H1 (cell line): ENCODE data around the gene ADAMTS3. TPM values are rescaled to one million over a fixed set of nuclear protein-coding genes. Genes with fewer than 3 reads are reported as not detected.

Experiments used
- CTCF ChIA-PET: fragments of 300-600 bp; sonication (Branson Sonifier 250); formaldehyde crosslinking; loops from one replicate; lab custom pipeline; 2021; ENCODE audit not compliant: partially characterized antibody; lab: Charles Lee
- POLR2A ChIA-PET: fragments of 300-600 bp; sonication (Branson Sonifier 250); formaldehyde crosslinking; loops from one replicate; lab custom pipeline; 2021; ENCODE audit warnings: inconsistent platforms; ENCODE audit not compliant: partially characterized antibody; lab: Charles Lee
- DNase-seq, 2 experiments: peaks; one replicate each; pipeline versions ENCODE4 v3.0.0 to v3.0.0-alpha.2; 2010 to 2022; ENCODE audit warnings: low spot score in 2 of 2, low read depth in 1 of 2, mixed read lengths in 1 of 2
- FAIRE-seq: peaks from 2 replicates; lab custom pipeline; 2011; peaks lifted over from hg19 to GRCh38; lab: Jason Lieb, UNC
- H2AFZ ChIP-seq: 2 replicates; pipeline ENCODE4 v1.8.1; 2012; ENCODE audit warnings: low read length, inconsistent platforms
- H2AK5ac ChIP-seq: 2 replicates; pipeline ENCODE4 v1.6.1; 2013; ENCODE audit warnings: low read depth, low read length
- H2BK120ac ChIP-seq: replicated peaks from 2 replicates; pipeline ENCODE3; 2013; ENCODE audit warnings: low read depth, low read length, inconsistent platforms
- H2BK12ac ChIP-seq: 2 replicates; pipeline ENCODE4 v1.6.1; 2013; ENCODE audit warnings: low read depth, low read length
- H2BK15ac ChIP-seq: 2 replicates; pipeline ENCODE4 v1.6.1; 2013; ENCODE audit warnings: low read length
- H2BK20ac ChIP-seq: 2 replicates; pipeline ENCODE4 v1.6.1; 2013; ENCODE audit warnings: low read length
- H2BK5ac ChIP-seq: 2 replicates; pipeline ENCODE4 v1.6.1; 2013; ENCODE audit warnings: low read depth, low read length
- H3K14ac ChIP-seq: 2 replicates; pipeline ENCODE4 v1.6.1; 2013; ENCODE audit warnings: inconsistent platforms; ENCODE audit not compliant: insufficient read length
- H3K18ac ChIP-seq: 2 replicates; pipeline ENCODE4 v1.6.1; 2013; ENCODE audit warnings: low read length; ENCODE audit errors: extremely low read depth
- H3K23ac ChIP-seq: 2 replicates; pipeline ENCODE4 v1.6.1; 2013; ENCODE audit warnings: inconsistent platforms; ENCODE audit not compliant: insufficient read length
- H3K23me2 ChIP-seq: 2 replicates; pipeline ENCODE4 v1.6.1; 2013; ENCODE audit warnings: low read depth, low read length
- H3K27ac ChIP-seq: 2 replicates; pipeline ENCODE4 v1.6.1; 2011; ENCODE audit warnings: low read depth, low read length, inconsistent platforms
- H3K27me3 ChIP-seq, 4 experiments: replicated peaks in 1 of 4; 1 replicate in 1 of 4; 2 replicates in 3 of 4; pipeline versions ENCODE4 v1.6.1 to v1.8.1; 2011 to 2013; ENCODE audit warnings: low read length in 3 of 4, mild to moderate bottlenecking in 3 of 4, inconsistent platforms in 2 of 4, mixed read lengths in 2 of 4, moderate library complexity in 1 of 4; ENCODE audit not compliant: control insufficient read depth in 3 of 4, insufficient read depth in 3 of 4; ENCODE audit errors: extremely low read depth in 1 of 4
- H3K36me3 ChIP-seq, 4 experiments: 2 replicates each; pipeline versions ENCODE4 v1.6.1 to v1.8.1; 2011 to 2013; ENCODE audit warnings: mild to moderate bottlenecking in 4 of 4, low read length in 3 of 4, moderate library complexity in 2 of 4, control low read depth in 1 of 4, inconsistent platforms in 1 of 4; ENCODE audit not compliant: insufficient read depth in 4 of 4, control insufficient read depth in 2 of 4
- H3K4ac ChIP-seq: replicated peaks from 2 replicates; pipeline ENCODE3; 2013; ENCODE audit warnings: low read length, low read depth, mixed read lengths, inconsistent platforms; ENCODE audit not compliant: insufficient read length
- H3K4me1 ChIP-seq, 4 experiments: replicated peaks in 1 of 4; 1 replicate in 1 of 4; 2 replicates in 3 of 4; pipeline versions ENCODE4 v1.6.1 to v1.8.1; 2011 to 2013; ENCODE audit warnings: low read length in 3 of 4, inconsistent platforms in 2 of 4, mixed read lengths in 1 of 4; ENCODE audit not compliant: insufficient read depth in 4 of 4, control insufficient read depth in 3 of 4
- H3K4me2 ChIP-seq, 2 experiments: 2 replicates each; pipeline versions ENCODE4 v1.6.1 to v1.8.1; 2011 to 2013; ENCODE audit warnings: low read depth in 2 of 2, low read length in 2 of 2, control low read depth in 1 of 2, inconsistent platforms in 1 of 2, mild to moderate bottlenecking in 1 of 2; ENCODE audit not compliant: insufficient read depth in 1 of 2
- H3K4me3 ChIP-seq, 4 experiments: fragments of 200-600, 300-600 bp in 1 of 4; sonication (generic), shearing (Covaris generic), sonication (Bioruptor Twin) in 1 of 4; 2 replicates each; pipeline versions ENCODE4 v1.5.1 to v1.8.1; 2011 to 2016; ENCODE audit warnings: low read length in 4 of 4, low read depth in 3 of 4, control low read depth in 2 of 4, inconsistent platforms in 2 of 4, mild to moderate bottlenecking in 2 of 4, mixed read lengths in 1 of 4, moderate library complexity in 1 of 4; ENCODE audit not compliant: insufficient read depth in 2 of 4; ENCODE audit errors: extremely low read depth in 1 of 4
- H3K56ac ChIP-seq: replicated peaks from 2 replicates; pipeline ENCODE3; 2013; ENCODE audit warnings: low read depth, mild to moderate bottlenecking, mixed read lengths, low read length, inconsistent platforms; ENCODE audit not compliant: insufficient read length
- H3K79me1 ChIP-seq: 2 replicates; pipeline ENCODE4 v1.6.1; 2013; ENCODE audit warnings: low read depth, low read length, control low read depth
- H3K79me2 ChIP-seq, 2 experiments: 2 replicates each; pipeline versions ENCODE4 v1.6.1 to v1.8.1; 2012 to 2013; ENCODE audit warnings: low read length in 2 of 2, mild to moderate bottlenecking in 2 of 2, inconsistent platforms in 1 of 2; ENCODE audit not compliant: insufficient read depth in 2 of 2, control insufficient read depth in 1 of 2
- H3K9ac ChIP-seq, 4 experiments: replicated peaks in 1 of 4; 1 replicate in 1 of 4; 2 replicates in 3 of 4; pipeline versions ENCODE4 v1.6.1 to v1.8.1; 2011 to 2013; ENCODE audit warnings: low read depth in 3 of 4, low read length in 3 of 4, control low read depth in 2 of 4, mild to moderate bottlenecking in 2 of 4, moderate library complexity in 2 of 4, inconsistent platforms in 1 of 4; ENCODE audit errors: extremely low read depth in 1 of 4
- H3K9me3 ChIP-seq, 2 experiments: 2 replicates each; pipeline versions ENCODE4 v1.6.1 to v1.8.1; 2012 to 2013; ENCODE audit warnings: mild to moderate bottlenecking in 2 of 2, moderate library complexity in 2 of 2, control low read depth in 1 of 2, inconsistent platforms in 1 of 2, low read depth in 1 of 2, low read length in 1 of 2, mixed read lengths in 1 of 2; ENCODE audit not compliant: insufficient read depth in 2 of 2
- H4K20me1 ChIP-seq, 2 experiments: replicated peaks in 1 of 2; 2 replicates each; pipeline versions ENCODE3 to v1.8.1; 2011 to 2013; ENCODE audit warnings: inconsistent platforms in 2 of 2, low read length in 2 of 2, mild to moderate bottlenecking in 1 of 2; ENCODE audit not compliant: insufficient read depth in 2 of 2, control insufficient read depth in 1 of 2
- H4K5ac ChIP-seq: 2 replicates; pipeline ENCODE4 v1.6.1; 2013; ENCODE audit warnings: low read length, low read depth, mixed read lengths, inconsistent platforms; ENCODE audit not compliant: insufficient read length
- H4K8ac ChIP-seq: 2 replicates; pipeline ENCODE4 v1.8.0; 2013; ENCODE audit warnings: mild to moderate bottlenecking, moderate library complexity, low read length, inconsistent platforms; ENCODE audit not compliant: insufficient read depth; ENCODE audit errors: extremely low read depth
- H4K91ac ChIP-seq: replicated peaks from 2 replicates; pipeline ENCODE3; 2013; ENCODE audit warnings: low read length, mixed read lengths, inconsistent platforms; ENCODE audit not compliant: insufficient read length
- CHD1 ChIP-seq: IDR thresholded peaks from 2 replicates; pipeline ENCODE4 v1.6.1; 2012; ENCODE audit warnings: low read depth, low read length, improper control_type of control experiment
- WGBS, 2 experiments: shearing (Covaris generic) in 1 of 2; methylation state at CpG; one replicate each; pipeline versions ENCODE4 v1.1.6 to v1.1.7; 2013 to 2015; ENCODE audit warnings: low lambda C conversion rate in 2 of 2, mixed read lengths in 2 of 2, inconsistent platforms in 1 of 2, low coverage in 1 of 2, missing lambda C conversion rate in 1 of 2; ENCODE audit not compliant: insufficient replicate concordance in 2 of 2, insufficient coverage in 1 of 2, insufficient read length in 1 of 2; ENCODE audit errors: extremely low coverage in 1 of 2, missing lambda C conversion rate in 1 of 2; 5-methylcytosine and 5-hydroxymethylcytosine counted together
- polyA plus RNA-seq, 7 experiments: library from polyadenylated mRNA; depleted of rRNA in 3 of 7; stranded (reverse) in 5 of 7; unstranded in 2 of 7; fragments of >200 nt in 5 of 7; fragments of 200-250 nt in 2 of 7; gene quantifications; 1 replicate in 5 of 7; 2 replicates in 1 of 7; 4 replicates in 1 of 7; pipeline versions ENCODE4 v1.2.1 to v1.2.3, GENCODE V29; 2011 to 2013; ENCODE audit warnings: missing spikeins in 2 of 7, mixed read lengths in 2 of 7
- total RNA-seq: library from RNA; stranded (reverse); fragmentation: NEBNext Ultra II Directional; extraction: Animal tissue kit (Norgen Biotek cat#: 25700); gene quantifications from 2 replicates; pipeline ENCODE4 v1.2.1, GENCODE V29; 2021

Gene ADAMTS3
- total and polyA plus RNA-seq, 2 of the 8 experiments (the other 6 are each of a cell fraction or from before 2014, with no cell fraction given): 1.3 to 3.4 TPM

DNA sequence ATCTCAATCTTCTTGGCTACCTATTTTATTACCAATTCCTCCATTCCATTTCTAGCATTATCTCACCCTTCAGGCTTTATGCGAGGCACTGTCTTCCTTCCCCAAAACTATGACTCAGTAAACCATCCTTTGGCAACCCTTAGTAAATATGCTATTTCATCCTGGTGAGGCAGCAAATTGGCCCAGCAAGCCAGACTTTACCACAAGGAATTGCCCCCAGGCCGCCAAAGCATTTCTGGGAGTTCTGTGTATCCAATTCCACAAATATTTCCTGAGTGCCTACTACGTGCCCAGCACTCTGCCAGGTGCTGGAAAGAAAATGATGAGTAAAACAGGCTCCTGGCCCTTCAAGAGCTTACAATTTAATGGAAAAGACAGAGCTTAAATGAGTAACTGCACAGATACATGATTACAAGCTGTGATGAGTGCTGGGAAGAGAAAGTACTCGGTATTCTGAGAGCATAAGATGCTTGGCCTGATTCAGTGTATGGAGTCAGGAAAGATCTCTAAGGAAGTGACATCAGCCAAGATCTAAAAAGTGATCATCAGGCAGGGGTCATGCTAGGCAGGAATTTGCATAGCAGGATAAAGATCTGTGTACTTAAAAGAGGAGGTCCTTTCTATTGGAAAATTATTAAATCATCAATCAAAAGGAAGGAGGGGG lies 193.8 kb downstream of the ADAMTS3 start:
- DNase-seq (no peak), FAIRE-seq (no peak)
- no peak overlapping the region for H2BK5ac ChIP-seq
- no peak overlapping the region for H4K91ac ChIP-seq
- H3K18ac ChIP-seq: no peak overlapping the region
- H2BK12ac ChIP-seq: no peak overlapping the region
- peak overlapping the region; percentile 68; the same call in 1 of the 2 replicates for H4K8ac ChIP-seq
- H3K79me1 ChIP-seq: no peaks in the 10 kb centered on the region
- H3K27ac ChIP-seq: no peak overlapping the region
- H3K23me2 ChIP-seq: no peaks in the 10 kb centered on the region
- no peak for TF ChIP-seq CHD1
- CTCF ChIA-PET: interaction anchor here (1.3 kb wide), 1 partner anchor 34 kb away, joined by 3 read pairs; no protein-coding TSS in a partner anchor
- H3K9me3 ChIP-seq: no peaks in the 10 kb centered on the region
- H3K23ac ChIP-seq: no peak overlapping the region
- no peak overlapping the region for H4K5ac ChIP-seq
- H3K4me2 ChIP-seq: no peak overlapping the region
- no peak overlapping the region for H3K9ac ChIP-seq
- no peak overlapping the region for H2BK15ac ChIP-seq
- no peak overlapping the region for H3K14ac ChIP-seq
- no peak overlapping the region for H2AFZ ChIP-seq
- no peaks in the 10 kb centered on the region for H4K20me1 ChIP-seq
- H3K56ac ChIP-seq: no peak overlapping the region
- no peaks in the 10 kb centered on the region for H3K79me2 ChIP-seq
- H2AK5ac ChIP-seq: no peak overlapping the region
- H2BK120ac ChIP-seq: no peak overlapping the region
- H3K36me3 ChIP-seq: no peaks in the 10 kb centered on the region
- WGBS, 2 experiments: 86% methylated on average over 4 of the region's 4 CpGs; no CpG with 5 or more reads in 1 of the 2 experiments
- H2BK20ac ChIP-seq: no peak overlapping the region
- no peak overlapping the region for H3K4me3 ChIP-seq
- POLR2A ChIA-PET: no interaction called here
- no peaks in the 10 kb centered on the region for H3K4me1 ChIP-seq
- no peak overlapping the region for H3K4ac ChIP-seq
- H3K27me3 ChIP-seq: no peaks in the 10 kb centered on the region
